ENCODE results near the gene SYN1. TPM values are rescaled to one million over a fixed set of nuclear protein-coding genes. Genes with fewer than 3 reads are reported as not detected.

The SYN1 gene
- total RNA-seq, 2 donors from 2014 or later, result 0.14 to 4.1 TPM

DNA sequence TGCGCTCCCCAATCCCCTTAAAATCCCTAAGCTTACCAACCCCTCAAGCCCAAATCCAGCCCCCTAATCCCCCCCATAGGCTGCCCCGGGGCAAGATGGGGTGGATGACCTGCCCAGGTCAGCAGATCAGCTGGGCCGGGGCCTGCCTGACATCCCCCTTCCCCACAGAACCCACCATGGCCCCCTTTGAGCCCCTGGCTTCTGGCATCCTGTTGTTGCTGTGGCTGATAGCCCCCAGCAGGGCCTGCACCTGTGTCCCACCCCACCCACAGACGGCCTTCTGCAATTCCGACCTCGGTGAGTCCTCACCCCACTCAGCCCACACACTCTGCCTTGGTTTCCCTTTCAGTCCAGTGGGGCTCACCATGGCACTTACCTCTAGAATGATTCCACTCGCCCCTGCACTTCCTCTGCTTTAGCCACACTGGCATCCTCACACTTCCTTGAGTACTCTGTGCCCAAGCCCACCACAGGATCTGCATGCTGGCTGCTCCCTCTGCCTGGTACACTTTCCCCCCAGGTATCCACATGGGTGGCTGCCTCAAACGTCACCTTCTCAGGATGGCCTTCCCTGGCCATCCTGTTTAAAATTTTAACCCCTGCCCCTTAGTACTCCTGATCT, 36.3 kb downstream of the SYN1 start:
- intact Hi-C loops (cut with DNase I), result no loop called here
- Histone ChIP-seq H3K4me1 (replicated peaks) (no peaks in the 10 kb centered on the region), H3K27me3 (replicated peaks; ENCODE audit: insufficient read depth) (no peaks in the 10 kb centered on the region), H3K27ac (peak overlapping the region; percentile 30 to 79), H3K4me3 (no peak overlapping the region), H3K36me3 (no peaks in the 10 kb centered on the region), H3K9me3 (no peaks in the 10 kb centered on the region)
- DNase-seq (ENCODE audit: low spot score), result no peak
- TF ChIP-seq POLR2A (IDR thresholded peaks at IDR 0.05) (no peak), POLR2AphosphoS5 (IDR thresholded peaks at IDR 0.05) (no peak), CTCF (IDR thresholded peaks at IDR 0.05) (no peak)
- 60% methylated on average over 8 of the region's 8 CpGs for WGBS

DNA sequence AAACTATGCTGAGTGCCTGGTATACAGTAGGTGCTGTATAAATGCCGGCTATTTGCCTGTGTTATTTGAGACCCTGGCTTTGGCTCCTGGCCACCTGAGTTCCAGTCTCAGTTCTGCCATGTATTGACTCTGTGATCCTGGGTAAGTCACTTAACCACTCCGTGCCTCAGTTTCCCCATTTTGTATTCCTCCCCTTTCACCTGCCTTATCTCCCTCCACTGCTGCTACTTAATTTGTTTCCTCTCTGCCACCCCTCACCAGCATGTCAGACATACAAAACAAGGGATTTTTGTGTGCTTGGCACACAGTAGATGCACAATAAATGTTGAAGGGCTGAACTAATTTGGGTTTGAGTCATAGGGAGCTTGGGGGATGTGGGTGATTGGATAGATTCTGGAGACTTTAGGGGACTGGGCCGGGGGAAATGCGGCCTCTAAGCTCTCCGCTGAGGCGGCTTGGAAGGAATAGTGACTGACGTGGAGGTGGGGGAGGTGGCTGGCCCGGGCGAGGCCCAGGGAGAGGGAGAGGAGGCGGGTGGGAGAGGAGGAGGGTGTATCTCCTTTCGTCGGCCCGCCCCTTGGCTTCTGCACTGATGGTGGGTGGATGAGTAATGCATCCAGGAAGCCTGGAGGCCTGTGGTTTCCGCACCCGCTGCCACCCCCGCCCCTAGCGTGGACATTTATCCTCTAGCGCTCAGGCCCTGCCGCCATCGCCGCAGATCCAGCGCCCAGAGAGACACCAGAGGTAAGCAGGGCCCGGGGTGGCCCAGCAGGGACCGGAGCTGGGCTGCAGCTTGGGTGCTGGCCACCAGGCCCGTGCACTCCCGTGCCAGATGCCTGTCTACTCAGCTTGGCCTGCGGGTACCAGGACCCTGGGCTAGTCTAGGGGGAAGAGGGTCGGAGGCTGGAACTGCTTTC, 37.7 kb downstream of the SYN1 start, which contains the start of gene TIMP1:
TIMP1 (plus strand) TSS at position 706 of the 917 bp plus-strand sequence. CDS start 980 bp downstream, outside the sequence.
- Histone ChIP-seq H3K36me3 (no peaks in the 10 kb centered on the region), H3K27me3 (replicated peaks; ENCODE audit: insufficient read depth) (no peaks in the 10 kb centered on the region), H3K9me3 (no peaks in the 10 kb centered on the region), H3K4me1 (replicated peaks) (no peaks in the 10 kb centered on the region), H3K4me3 (peak within 1 kb of the TSS; percentile 24 to 34), H3K27ac (peak within 1 kb of the TSS; percentile 79 to 81)
- intact Hi-C loops (cut with DNase I), result no loop called here
- peak; percentile 53 for TF ChIP-seq POLR2A (IDR thresholded peaks at IDR 0.05)
- peak; percentile 76 for TF ChIP-seq POLR2AphosphoS5 (IDR thresholded peaks at IDR 0.05)
- no peak for TF ChIP-seq CTCF (IDR thresholded peaks at IDR 0.05)
- WGBS, result 19% methylated on average over 7 of the region's 28 CpGs
- peak; percentile 80 for DNase-seq (ENCODE audit: low spot score)

GRCh38 chrX:47579537-47579936, 40.1 kb downstream of the SYN1 start:
- Histone ChIP-seq H3K9me3 (no peaks in the 10 kb centered on the region), H3K4me1 (replicated peaks) (no peaks in the 10 kb centered on the region), H3K36me3 (no peaks in the 10 kb centered on the region), H3K27me3 (replicated peaks; ENCODE audit: insufficient read depth) (no peaks in the 10 kb centered on the region), H3K27ac (no peak overlapping the region), H3K4me3 (no peak overlapping the region)
- intact Hi-C loops (cut with DNase I), result no loop called here
- WGBS, result 33% methylated on average over 9 of the region's 9 CpGs
- TF ChIP-seq POLR2AphosphoS5 (IDR thresholded peaks at IDR 0.05) (peak; percentile 29), POLR2A (IDR thresholded peaks at IDR 0.05) (no peak), CTCF (IDR thresholded peaks at IDR 0.05) (no peak)
- DNase-seq (ENCODE audit: low spot score), result no peak

GRCh38 chrX:47578692-47579091, 41.0 kb downstream of the SYN1 start:
- Histone ChIP-seq H3K36me3 (no peaks in the 10 kb centered on the region), H3K27me3 (replicated peaks; ENCODE audit: insufficient read depth) (no peaks in the 10 kb centered on the region), H3K4me1 (replicated peaks) (no peaks in the 10 kb centered on the region), H3K9me3 (no peaks in the 10 kb centered on the region), H3K4me3 (no peak overlapping the region), H3K27ac (no peak overlapping the region)
- DNase-seq (ENCODE audit: low spot score), result no peak
- no CpG with 5 or more reads among the region's 16 CpGs for WGBS
- intact Hi-C loops (cut with DNase I), result no loop called here
- TF ChIP-seq POLR2A (IDR thresholded peaks at IDR 0.05) (no peak), CTCF (IDR thresholded peaks at IDR 0.05) (no peak), POLR2AphosphoS5 (IDR thresholded peaks at IDR 0.05) (no peak)
